ENCODE data around the gene PNMT.

- TF ChIP-seq CTCF (conservative IDR thresholded peaks at IDR 0.05; ENCODE audit: low read depth, low read length) (no peak), EZH2 (IDR thresholded peaks at IDR 0.05; ENCODE audit: low read length, unreplicated experiment) (no peak), EZH2phosphoT487 (IDR thresholded peaks at IDR 0.05; ENCODE audit: borderline replicate concordance, low read length) (no peak)
Measured at GRCh38 chr17:39675390-39676082, 7.3 kb downstream of the PNMT start.
